H1 (cell line): ENCODE results near the gene DHRS7C. TPM values are rescaled to one million over a fixed set of nuclear protein-coding genes. Genes with fewer than 3 reads are reported as not detected.

ENCODE experiments used
- CEBPB ChIP-seq: IDR thresholded peaks from 2 replicates; pipeline ENCODE4 v1.6.1; 2012; ENCODE audit warnings: low read depth, low read length
- CTBP2 ChIP-seq: IDR thresholded peaks from 2 replicates; pipeline ENCODE4 v1.7.0; 2011; ENCODE audit warnings: borderline replicate concordance, mild to moderate bottlenecking, moderate library complexity, mixed read lengths, low read length; ENCODE audit not compliant: insufficient read depth, insufficient read length
- EGR1 ChIP-seq: IDR thresholded peaks from 2 replicates; pipeline ENCODE4 v1.6.1; 2011; ENCODE audit warnings: low read depth, low read length, borderline replicate concordance
- EZH2 ChIP-seq: fragments of 200-600 bp; sonication (generic); IDR thresholded peaks from 2 replicates; pipeline ENCODE4 v1.7.1; 2012; ENCODE audit warnings: low read depth, mild to moderate bottlenecking, moderate library complexity, low read length, inconsistent platforms; ENCODE audit not compliant: severe bottlenecking
- FOSL1 ChIP-seq: IDR thresholded peaks from 2 replicates; pipeline ENCODE4 v1.6.1; 2011; ENCODE audit warnings: mild to moderate bottlenecking, low read depth, low read length, moderate library complexity; ENCODE audit not compliant: insufficient read depth
- NANOG ChIP-seq: IDR thresholded peaks from 2 replicates; pipeline ENCODE4 v1.6.1; 2011; ENCODE audit warnings: low read length, low read depth, mild to moderate bottlenecking, inconsistent platforms; ENCODE audit not compliant: insufficient read depth, poor library complexity, severe bottlenecking
- POU5F1 ChIP-seq: IDR thresholded peaks from 2 replicates; pipeline ENCODE4 v1.6.1; 2011; ENCODE audit warnings: low read depth, mild to moderate bottlenecking, low read length, moderate library complexity
- RNF2 ChIP-seq: fragments of 200-900, 300-1000 bp; sonication (generic); IDR thresholded peaks from 2 replicates; pipeline ENCODE4 v1.7.1; 2016; ENCODE audit warnings: borderline replicate concordance, low read depth, mild to moderate bottlenecking, antibody characterized with exemption, low read length; ENCODE audit not compliant: poor library complexity, severe bottlenecking; ENCODE audit errors: missing control alignments
- SP1 ChIP-seq: IDR thresholded peaks from 2 replicates; pipeline ENCODE4 v1.6.1; 2011; ENCODE audit warnings: low read depth, low read length
- SUZ12 ChIP-seq: fragments of 200-600 bp; sonication (generic); IDR thresholded peaks from 2 replicates; pipeline ENCODE4 v1.6.1; 2012; ENCODE audit warnings: mild to moderate bottlenecking, inconsistent platforms, low read length, moderate library complexity, mixed read lengths
- polyA plus RNA-seq, 7 experiments: library from polyadenylated mRNA; depleted of rRNA in 3 of 7; stranded (reverse) in 5 of 7; unstranded in 2 of 7; fragments of >200 nt in 5 of 7; fragments of 200-250 nt in 2 of 7; gene quantifications; 1 replicate in 5 of 7; 2 replicates in 1 of 7; 4 replicates in 1 of 7; pipeline versions ENCODE4 v1.2.1 to v1.2.3, GENCODE V29; 2011 to 2013; ENCODE audit warnings: missing spikeins in 2 of 7, mixed read lengths in 2 of 7
- total RNA-seq: library from RNA; stranded (reverse); fragmentation: NEBNext Ultra II Directional; extraction: Animal tissue kit (Norgen Biotek cat#: 25700); gene quantifications from 2 replicates; pipeline ENCODE4 v1.2.1, GENCODE V29; 2021

Gene DHRS7C
- total and polyA plus RNA-seq, 2 of the 8 experiments (the other 6 are each of a cell fraction or from before 2014, with no cell fraction given), result not detected

GRCh38 chr17:9829343-9829742, 38.0 kb upstream of the DHRS7C start (continued):
- TF ChIP-seq EZH2 (no peak), RNF2 (no peak), SUZ12 (no peak), FOSL1 (no peak), EGR1 (no peak), POU5F1 (no peak), SP1 (no peak), NANOG (no peak), CTBP2 (no peak), CEBPB (no peak)
- TF ChIP-seq, all 59 proteins: peak for 0
